Transverse colon (tissue), 4 donors: ENCODE data around the gene EMILIN2. TPM values are rescaled to one million over a fixed set of nuclear protein-coding genes. Genes with fewer than 3 reads are reported as not detected.

ENCODE experiments used
- DNase-seq: peaks from one replicate; pipeline ENCODE4 v3.0.0-alpha.2; 2019
- H3K27ac ChIP-seq, 4 donors: fragments of 200-600 bp; sonication (generic); 2 replicates each; pipeline ENCODE4 v1.5.1; 2016 to 2018; ENCODE audit warnings: inconsistent platforms in 4 of 4
- H3K27me3 ChIP-seq: fragments of 200-600 bp; sonication (generic); 2 replicates; pipeline ENCODE4 v1.5.1; 2017; ENCODE audit warnings: inconsistent platforms
- H3K36me3 ChIP-seq, 4 donors: fragments of 200-600 bp; sonication (generic); 2 replicates each; pipeline ENCODE4 v1.5.1; 2017 to 2019; ENCODE audit warnings: inconsistent platforms in 4 of 4
- H3K4me1 ChIP-seq, 4 donors: fragments of 200-600 bp; sonication (generic); 2 replicates each; pipeline ENCODE4 v1.5.1; 2017 to 2020; ENCODE audit warnings: inconsistent platforms in 4 of 4
- H3K4me3 ChIP-seq, 4 donors: fragments of 200-600 bp; sonication (generic); 1 replicate in 1 of 4; 2 replicates in 3 of 4; pipeline versions ENCODE4 v1.5.1 to v1.6.1; 2017 to 2019; ENCODE audit warnings: inconsistent platforms in 4 of 4
- H3K9me3 ChIP-seq, 2 donors: fragments of 200-600 bp; sonication (generic); 2 replicates each; pipeline ENCODE4 v1.5.1; 2017 to 2019; ENCODE audit warnings: inconsistent platforms in 2 of 2
- CTCF ChIP-seq, 5 experiments: fragments of 200-600 bp in 3 of 5; fragments of 450-650 bp in 2 of 5; sonication (generic) in 3 of 5; IDR thresholded peaks; 1 replicate in 2 of 5; 2 replicates in 3 of 5; pipeline ENCODE4 v1.5.1; 2016 to 2017; ENCODE audit warnings: antibody characterized with exemption in 5 of 5, inconsistent platforms in 3 of 5, mild to moderate bottlenecking in 2 of 5, moderate library complexity in 1 of 5
- EP300 ChIP-seq: sonication (generic); formaldehyde crosslinking; IDR thresholded peaks from one replicate; pipeline ENCODE4 v1.6.1; 2017; ENCODE audit warnings: antibody characterized with exemption, low read depth
- POLR2A ChIP-seq: fragments of 450-650 bp; IDR thresholded peaks from one replicate; pipeline ENCODE4 v1.6.1; 2016; ENCODE audit warnings: antibody characterized with exemption, mild to moderate bottlenecking, moderate library complexity
- POLR2AphosphoS5 ChIP-seq, 3 donors: sonication (generic); formaldehyde crosslinking; IDR thresholded peaks; one replicate each; pipeline ENCODE4 v1.6.1; 2016; ENCODE audit warnings: antibody characterized with exemption in 3 of 3
- WGBS, 2 donors: methylation state at CpG; one replicate each; pipeline ENCODE4 v1.1.5; 2018; ENCODE audit warnings: low coverage in 1 of 2; 5-methylcytosine and 5-hydroxymethylcytosine counted together
- in situ Hi-C, 4 donors: fragments of 200-750 bp; cut with MboI; loops; one replicate each; pipeline versions ENCODE4 v1.15.0 to v1.15.1; 2017; ENCODE audit warnings: low sequenced_read_pairs in 3 of 4, low pct_ligation_motif_present in 1 of 4, low pct_unique_long_range_greater_than_20kb in 1 of 4
- intact Hi-C: fragments of 100-400 bp; cut with DNase I; formaldehyde crosslinking; loops from one replicate; pipeline ENCODE4 v1.15.1; 2023; ENCODE audit warnings: low total_unique reads
- total RNA-seq, 4 donors: library from RNA; depleted of rRNA; stranded (reverse); fragments of >200 nt; gene quantifications; one replicate each; pipeline ENCODE4 v1.1.0, GENCODE V29; 2016

EMILIN2 gene
- total RNA-seq, 4 donors from 2014 or later = 12.0 to 145 (median 56.5) TPM

GRCh38 chr18:2880473-2880872 is 33.7 kb downstream of the EMILIN2 start:
- no peak overlapping the region for H3K27ac ChIP-seq
- no peak for DNase-seq
- H3K4me3 ChIP-seq = no peak overlapping the region
- in situ Hi-C loops = no loop called here
- no peaks in the 10 kb centered on the region for H3K9me3 ChIP-seq
- H3K27me3 ChIP-seq = no peaks in the 10 kb centered on the region
- no peak for TF ChIP-seq EP300
- TF ChIP-seq POLR2A = no peak
- TF ChIP-seq POLR2AphosphoS5 (IDR thresholded peaks at IDR 0.05) = no peak
- TF ChIP-seq CTCF (IDR thresholded peaks at IDR 0.05) = no peak
- intact Hi-C loops = no loop called here
- peaks cover 0 to 20% (median 0%) of the 10 kb centered on the region in 4 donors for H3K4me1 ChIP-seq
- 83% methylated on average over 17 of the region's 17 CpGs; no CpG with 5 or more reads in 1 of the 2 donors for WGBS, 2 donors
- H3K36me3 ChIP-seq = no peaks in the 10 kb centered on the region

- in situ Hi-C loops (no loop called here), intact Hi-C loops (no loop called here)
- WGBS, 2 donors = 55 to 76% methylated on average over 4 to 16 of the region's 16 CpGs
- no peaks in the 10 kb centered on the region for H3K9me3 ChIP-seq
- H3K27me3 ChIP-seq = no peaks in the 10 kb centered on the region
- no peak overlapping the region for H3K4me3 ChIP-seq
- no peaks in the 10 kb centered on the region for H3K36me3 ChIP-seq
- TF ChIP-seq EP300 (no peak), CTCF (IDR thresholded peaks at IDR 0.05) (no peak), POLR2A (no peak), POLR2AphosphoS5 (IDR thresholded peaks at IDR 0.05) (no peak)
- H3K4me1 ChIP-seq = peaks cover 0 to 20% (median 0%) of the 10 kb centered on the region in 4 donors
- H3K27ac ChIP-seq = peak overlapping the region in 3 of 4 donors; percentile 16 to 51 (median 17)
- DNase-seq = peak; percentile 43
Observed at GRCh38 chr18:2881088-2881839, 34.5 kb downstream of the EMILIN2 start.

GRCh38 chr18:2881840-2882195 is 35.0 kb downstream of the EMILIN2 start:
- 72 to 81% methylated on average over 8 to 9 of the region's 9 CpGs for WGBS, 2 donors
- no peaks in the 10 kb centered on the region for H3K36me3 ChIP-seq
- intact Hi-C loops = no loop called here
- in situ Hi-C loops = no loop called here
- no peaks in the 10 kb centered on the region for H3K9me3 ChIP-seq
- no peak overlapping the region for H3K4me3 ChIP-seq
- peaks cover 0 to 19% (median 0%) of the 10 kb centered on the region in 4 donors for H3K4me1 ChIP-seq
- TF ChIP-seq POLR2A (no peak), EP300 (no peak), POLR2AphosphoS5 (IDR thresholded peaks at IDR 0.05) (no peak), CTCF (IDR thresholded peaks at IDR 0.05) (no peak)
- no peak for DNase-seq
- no peaks in the 10 kb centered on the region for H3K27me3 ChIP-seq
- peak overlapping the region; percentile 6 to 51 (median 16) for H3K27ac ChIP-seq

GRCh38 chr18:2882201-2882600 is 35.4 kb downstream of the EMILIN2 start:
- H3K4me1 ChIP-seq = peaks cover 0 to 16% (median 0%) of the 10 kb centered on the region in 4 donors
- TF ChIP-seq POLR2AphosphoS5 (IDR thresholded peaks at IDR 0.05) = no peak
- TF ChIP-seq CTCF (IDR thresholded peaks at IDR 0.05) = no peak
- TF ChIP-seq POLR2A = no peak
- no peak overlapping the region for H3K4me3 ChIP-seq
- in situ Hi-C loops (no loop called here), intact Hi-C loops (no loop called here)
- 67 to 90% methylated on average over 1 to 4 of the region's 4 CpGs for WGBS, 2 donors
- H3K9me3 ChIP-seq = no peaks in the 10 kb centered on the region
- no peak for DNase-seq
- no peaks in the 10 kb centered on the region for H3K36me3 ChIP-seq
- peak overlapping the region; percentile 6 to 51 (median 16) for H3K27ac ChIP-seq
- H3K27me3 ChIP-seq = no peaks in the 10 kb centered on the region
